Loucy (cell line): ENCODE measurements around the gene POLR2J2.
"Not testable (repeated sequence)": the region's sequence is repeated elsewhere in the genome, so short reads cannot be mapped to it uniquely, and the experiment has no call there.

Experiments
- H2AFZ ChIP-seq: fragments of 200-600 bp; sonication (generic); 2 replicates; pipeline ENCODE4 v1.6.0; 2016; ENCODE audit warnings: antibody characterized with exemption, mild to moderate bottlenecking, low read length, moderate library complexity
- H3F3A ChIP-seq: fragments of 200-600 bp; 2 replicates; pipeline ENCODE4 v1.6.0; 2016; ENCODE audit warnings: antibody characterized with exemption, low read depth, mild to moderate bottlenecking
- H3K27me3 ChIP-seq: fragments of 200-600 bp; sonication (generic); 2 replicates; pipeline ENCODE4 v1.6.1; 2014; ENCODE audit warnings: low read length, mild to moderate bottlenecking; ENCODE audit not compliant: insufficient read depth, poor library complexity, severe bottlenecking
- H3K36me3 ChIP-seq: fragments of 200-600 bp; sonication (generic); 2 replicates; pipeline ENCODE4 v1.6.1; 2016; ENCODE audit warnings: low read length; ENCODE audit not compliant: insufficient read depth
- H3K4me1 ChIP-seq: fragments of 200-600 bp; sonication (generic); 2 replicates; pipeline ENCODE4 v1.5.1; 2014; ENCODE audit warnings: low read length, mild to moderate bottlenecking; ENCODE audit not compliant: insufficient read depth, poor library complexity, severe bottlenecking
- H3K4me2 ChIP-seq: fragments of 200-600 bp; sonication (generic); 2 replicates; pipeline ENCODE4 v1.6.0; 2014; ENCODE audit warnings: antibody characterized with exemption, low read length, low read depth, mild to moderate bottlenecking; ENCODE audit not compliant: poor library complexity, severe bottlenecking
- H3K4me3 ChIP-seq: fragments of 200-600 bp; sonication (generic); 2 replicates; pipeline ENCODE4 v1.5.1; 2014; ENCODE audit warnings: low read length, mild to moderate bottlenecking, mixed read lengths; ENCODE audit not compliant: poor library complexity, severe bottlenecking
- H3K79me2 ChIP-seq: fragments of 200-600 bp; sonication (generic); 2 replicates; pipeline ENCODE4 v1.6.1; 2014; ENCODE audit warnings: low read length; ENCODE audit not compliant: insufficient read depth
- H3K9ac ChIP-seq: fragments of 200-600 bp; sonication (generic); 2 replicates; pipeline ENCODE4 v1.6.0; 2014; ENCODE audit warnings: mild to moderate bottlenecking, low read depth, low read length, moderate library complexity; ENCODE audit not compliant: poor library complexity, severe bottlenecking
- H3K9me2 ChIP-seq: fragments of 200-600 bp; sonication (generic); replicated peaks from 2 replicates; pipeline ENCODE4 v1.6.1; 2016; ENCODE audit warnings: low read depth, low read length, mixed read lengths
- H3K9me3 ChIP-seq: fragments of 200-600 bp; sonication (generic); 2 replicates; pipeline ENCODE4 v1.6.1; 2014; ENCODE audit warnings: mild to moderate bottlenecking, antibody characterized with exemption, low read length, low read depth; ENCODE audit not compliant: insufficient read depth
- H4K20me1 ChIP-seq: fragments of 200-600 bp; sonication (generic); 2 replicates; pipeline ENCODE4 v1.6.0; 2014; ENCODE audit warnings: antibody characterized with exemption, low read length, mild to moderate bottlenecking; ENCODE audit not compliant: insufficient read depth, poor library complexity, severe bottlenecking

Gene POLR2J2

GRCh38 chr7:102649924-102650323 lies 21.5 kb downstream of the POLR2J2 start, which contains the start of gene SPDYE2B:
TSS of gene SPDYE2B (plus strand) at chr7:102650319. CDS start at chr7:102652349, 2,030 bp downstream.
- H3K9ac ChIP-seq, H3K9me3 ChIP-seq, H2AFZ ChIP-seq, H4K20me1 ChIP-seq, H3K36me3 ChIP-seq, H3K4me1 ChIP-seq, H3K4me2 ChIP-seq, H3K4me3 ChIP-seq, H3K27me3 ChIP-seq, H3K79me2 ChIP-seq, H3F3A ChIP-seq, H3K9me2 ChIP-seq: not testable (repeated sequence)

- H3F3A ChIP-seq, H3K79me2 ChIP-seq, H3K4me3 ChIP-seq, H2AFZ ChIP-seq, H3K9me2 ChIP-seq, H3K9ac ChIP-seq, H3K27me3 ChIP-seq, H3K9me3 ChIP-seq, H3K4me1 ChIP-seq, H4K20me1 ChIP-seq, H3K36me3 ChIP-seq, H3K4me2 ChIP-seq: not testable (repeated sequence)
Observed at GRCh38 chr7:102647813-102648212, 23.6 kb downstream of the POLR2J2 start.

- H3K4me3 ChIP-seq, H3K4me1 ChIP-seq, H3F3A ChIP-seq, H4K20me1 ChIP-seq, H2AFZ ChIP-seq, H3K9me3 ChIP-seq, H3K9ac ChIP-seq, H3K36me3 ChIP-seq, H3K27me3 ChIP-seq, H3K4me2 ChIP-seq, H3K9me2 ChIP-seq, H3K79me2 ChIP-seq: not testable (repeated sequence)
Observed at GRCh38 chr7:102643404-102643803, 28.1 kb downstream of the POLR2J2 start.

GRCh38 chr7:102642691-102643090 lies 28.8 kb downstream of the POLR2J2 start, which contains the start of gene UPK3BL1:
TSS of gene UPK3BL1 (minus strand) at chr7:102642791. CDS start at chr7:102642741, 50 bp downstream.
- not testable (repeated sequence) for H3K4me3 ChIP-seq, H3K9me2 ChIP-seq, H3F3A ChIP-seq, H3K36me3 ChIP-seq, H3K4me2 ChIP-seq, H3K9me3 ChIP-seq, H3K9ac ChIP-seq, H3K79me2 ChIP-seq, H2AFZ ChIP-seq, H3K4me1 ChIP-seq, H3K27me3 ChIP-seq, H4K20me1 ChIP-seq

GRCh38 chr7:102638848-102639247 lies 32.6 kb downstream of the POLR2J2 start:
- H3K9ac ChIP-seq, H2AFZ ChIP-seq, H3F3A ChIP-seq, H3K4me2 ChIP-seq, H3K4me1 ChIP-seq, H3K36me3 ChIP-seq, H3K9me2 ChIP-seq, H3K27me3 ChIP-seq, H3K79me2 ChIP-seq, H3K9me3 ChIP-seq, H3K4me3 ChIP-seq, H4K20me1 ChIP-seq: not testable (repeated sequence)

GRCh38 chr7:102636956-102637355 lies 34.5 kb downstream of the POLR2J2 start:
- H3F3A ChIP-seq, H4K20me1 ChIP-seq, H3K4me2 ChIP-seq, H3K9ac ChIP-seq, H3K79me2 ChIP-seq, H3K9me3 ChIP-seq, H3K4me1 ChIP-seq, H2AFZ ChIP-seq, H3K36me3 ChIP-seq, H3K27me3 ChIP-seq, H3K9me2 ChIP-seq, H3K4me3 ChIP-seq: not testable (repeated sequence)

- H3K4me3 ChIP-seq, H3K4me1 ChIP-seq, H4K20me1 ChIP-seq, H2AFZ ChIP-seq, H3K27me3 ChIP-seq, H3K79me2 ChIP-seq, H3K9me3 ChIP-seq, H3K9me2 ChIP-seq, H3F3A ChIP-seq, H3K36me3 ChIP-seq, H3K9ac ChIP-seq, H3K4me2 ChIP-seq: not testable (repeated sequence)
Observed at GRCh38 chr7:102635354-102635753, 36.1 kb downstream of the POLR2J2 start.

GRCh38 chr7:102634299-102634698 lies 37.2 kb downstream of the POLR2J2 start:
- not testable (repeated sequence) for H2AFZ ChIP-seq, H3K4me1 ChIP-seq, H3K9ac ChIP-seq, H3K9me2 ChIP-seq, H3K4me3 ChIP-seq, H4K20me1 ChIP-seq, H3F3A ChIP-seq, H3K79me2 ChIP-seq, H3K4me2 ChIP-seq, H3K27me3 ChIP-seq, H3K36me3 ChIP-seq, H3K9me3 ChIP-seq
